Left lung (tissue), 10 donors: ENCODE data around the gene CTSC. TPM values are rescaled to one million over a fixed set of nuclear protein-coding genes. Genes with fewer than 3 reads are reported as not detected.

Experiments
- ATAC-seq: fragments of 200-7000 bp; cut with Tn5 transposase; one replicate; pipeline ENCODE4 v1.9.1; 2020; ENCODE audit warnings: moderate library complexity
- DNase-seq, 4 donors: peaks; one replicate each; pipeline ENCODE4 v3.0.0-alpha.2; 2013 to 2020
- H3K27ac ChIP-seq, 2 donors: fragments of 200-600 bp; sonication (generic) in 1 of 2; one replicate each; pipeline versions ENCODE4 v1.5.0 to v1.8.0; 2020 to 2021
- H3K27me3 ChIP-seq, 2 donors: fragments of 200-600 bp; sonication (generic) in 1 of 2; one replicate each; pipeline versions ENCODE4 v1.5.0 to v1.8.0; 2020 to 2021
- H3K36me3 ChIP-seq, 2 donors: fragments of 200-600 bp; sonication (generic) in 1 of 2; one replicate each; pipeline versions ENCODE4 v1.5.0 to v1.8.0; 2020 to 2021
- H3K4me1 ChIP-seq, 2 donors: fragments of 200-600 bp; one replicate each; pipeline ENCODE4 v1.8.0; 2021
- H3K4me3 ChIP-seq, 2 donors: fragments of 200-600 bp; sonication (generic) in 1 of 2; one replicate each; pipeline versions ENCODE4 v1.5.0 to v1.8.0; 2020 to 2021; ENCODE audit warnings: mild to moderate bottlenecking in 1 of 2
- H3K9me3 ChIP-seq, 2 donors: fragments of 200-600 bp; sonication (generic) in 1 of 2; one replicate each; pipeline versions ENCODE4 v1.5.0 to v1.8.0; 2020 to 2021
- CTCF ChIP-seq, 2 donors: fragments of 200-600 bp; sonication (generic) in 1 of 2; IDR thresholded peaks; one replicate each; pipeline versions ENCODE4 v1.5.0 to v1.8.0; 2021; ENCODE audit warnings: antibody characterized with exemption in 2 of 2
- intact Hi-C, 2 donors: fragments of 100-400 bp; cut with DNase I; formaldehyde crosslinking; loops; one replicate each; pipeline versions ENCODE4 v1.11.2 to v1.14.2; 2022
- polyA plus RNA-seq, 6 donors: library from polyadenylated mRNA; unstranded; fragments of 120-200 nt; gene quantifications; one replicate each; pipeline ENCODE4 v1.2.1, GENCODE V29; 2013; ENCODE audit not compliant: insufficient read length in 6 of 6
- total RNA-seq, 2 donors: library from RNA; stranded (reverse); fragmentation: NEBNext Ultra II Directional; extraction: Animal tissue kit (Norgen Biotek cat#: 25700); gene quantifications; one replicate each; pipeline ENCODE4 v1.2.1, GENCODE V29; 2021
- donor health status: DM: no; HTN: yes; CAD: no.
- donor health status: DM: no; HTN: no; CAD: no.

CTSC gene
- total and polyA plus RNA-seq, 8 donors = 162 to 422 (median 190) TPM

GRCh38 chr11:88295028-88295427 is 42.5 kb downstream of the CTSC start:
- TF ChIP-seq CTCF (IDR thresholded peaks at IDR 0.05) = no peak
- H3K27me3 ChIP-seq = no peaks in the 10 kb centered on the region
- no peak for ATAC-seq
- no peak overlapping the region for H3K4me3 ChIP-seq
- DNase-seq = no peak
- no peaks in the 10 kb centered on the region for H3K9me3 ChIP-seq
- no peak overlapping the region for H3K27ac ChIP-seq
- intact Hi-C loops = no loop called here
- H3K4me1 ChIP-seq = peaks cover 0 to 26% of the 10 kb centered on the region in 2 donors
- H3K36me3 ChIP-seq = peaks cover 0 to 69% of the 10 kb centered on the region in 2 donors

GRCh38 chr11:88293931-88294330 is 43.6 kb downstream of the CTSC start:
- peaks cover 0 to 15% of the 10 kb centered on the region in 2 donors for H3K4me1 ChIP-seq
- DNase-seq = no peak
- intact Hi-C loops = no loop called here
- ATAC-seq = peak; percentile 15
- H3K27ac ChIP-seq = no peak overlapping the region
- no peak overlapping the region for H3K4me3 ChIP-seq
- no peak for TF ChIP-seq CTCF (IDR thresholded peaks at IDR 0.05)
- H3K27me3 ChIP-seq = no peaks in the 10 kb centered on the region
- H3K9me3 ChIP-seq = no peaks in the 10 kb centered on the region
- H3K36me3 ChIP-seq = peaks cover 0 to 67% of the 10 kb centered on the region in 2 donors

- no peaks in the 10 kb centered on the region for H3K27me3 ChIP-seq
- ATAC-seq = no peak
- H3K4me3 ChIP-seq = no peak overlapping the region
- no peaks in the 10 kb centered on the region for H3K9me3 ChIP-seq
- no peak for DNase-seq
- intact Hi-C loops = no loop called here
- no peaks in the 10 kb centered on the region for H3K4me1 ChIP-seq
- TF ChIP-seq CTCF (IDR thresholded peaks at IDR 0.05) = no peak
- no peak overlapping the region for H3K27ac ChIP-seq
- peaks cover 0 to 83% of the 10 kb centered on the region in 2 donors for H3K36me3 ChIP-seq
Observed at GRCh38 chr11:88292171-88292843, 45.2 kb downstream of the CTSC start.

- ATAC-seq (no peak), DNase-seq (no peak)
- Histone ChIP-seq H3K36me3 (peaks cover 0 to 50% of the 10 kb centered on the region in 2 donors), H3K4me1 (no peaks in the 10 kb centered on the region), H3K27me3 (no peaks in the 10 kb centered on the region), H3K4me3 (no peak overlapping the region), H3K9me3 (no peaks in the 10 kb centered on the region), H3K27ac (no peak overlapping the region)
- intact Hi-C loops = no loop called here
- TF ChIP-seq CTCF (IDR thresholded peaks at IDR 0.05) = no peak
Observed at GRCh38 chr11:88288560-88288959, 49.0 kb downstream of the CTSC start.

- H3K4me3 ChIP-seq = no peak overlapping the region
- no peaks in the 10 kb centered on the region for H3K27me3 ChIP-seq
- H3K36me3 ChIP-seq = peaks cover 0 to 23% of the 10 kb centered on the region in 2 donors
- intact Hi-C loops = no loop called here
- DNase-seq (peak in 2 of 4 donors; percentile 51 to 58), ATAC-seq (no peak)
- no peaks in the 10 kb centered on the region for H3K9me3 ChIP-seq
- TF ChIP-seq CTCF (IDR thresholded peaks at IDR 0.05) = no peak
- no peak overlapping the region for H3K27ac ChIP-seq
- peaks cover 0 to 5% of the 10 kb centered on the region in 2 donors for H3K4me1 ChIP-seq
Observed at GRCh38 chr11:88284336-88285050, 53.0 kb downstream of the CTSC start.
